ENCODE results near the gene CPEB4.

CPEB4 gene

GRCh38 chr5:173964506-173964905 lies 76.4 kb downstream of the CPEB4 start:
- no peak for TF ChIP-seq CTCF (IDR thresholded peaks at IDR 0.05)

GRCh38 chr5:173967241-173967640 lies 79.1 kb downstream of the CPEB4 start:
- no peaks in the 10 kb centered on the region for H3K27me3 ChIP-seq
- H3K9me3 ChIP-seq, result no peaks in the 10 kb centered on the region
- TF ChIP-seq CTCF (IDR thresholded peaks at IDR 0.05), result no peak
- no peaks in the 10 kb centered on the region for H3K4me1 ChIP-seq (ENCODE audit: control insufficient read depth in 1 of 2, insufficient read depth in 1 of 2, low read depth in 1 of 2, low read length in 1 of 2)
- no peak overlapping the region for H3K27ac ChIP-seq
- no peak overlapping the region for H3K4me3 ChIP-seq (ENCODE audit: low read depth in 1 of 2, low read length in 1 of 2)
- H3K36me3 ChIP-seq, result peaks cover 6% of the 10 kb centered on the region

More at GRCh38 chr5:173964506-173964905, 76.4 kb downstream of the CPEB4 start:
- Histone ChIP-seq H3K9me3 (no peaks in the 10 kb centered on the region), H3K36me3 (peaks cover 16% of the 10 kb centered on the region), H3K4me3 (ENCODE audit: low read depth in 1 of 2, low read length in 1 of 2) (no peak overlapping the region), H3K27ac (no peak overlapping the region), H3K27me3 (no peaks in the 10 kb centered on the region), H3K4me1 (ENCODE audit: control insufficient read depth in 1 of 2, insufficient read depth in 1 of 2, low read depth in 1 of 2, low read length in 1 of 2) (peaks cover 0 to 5% of the 10 kb centered on the region in 2 experiments)

DNA sequence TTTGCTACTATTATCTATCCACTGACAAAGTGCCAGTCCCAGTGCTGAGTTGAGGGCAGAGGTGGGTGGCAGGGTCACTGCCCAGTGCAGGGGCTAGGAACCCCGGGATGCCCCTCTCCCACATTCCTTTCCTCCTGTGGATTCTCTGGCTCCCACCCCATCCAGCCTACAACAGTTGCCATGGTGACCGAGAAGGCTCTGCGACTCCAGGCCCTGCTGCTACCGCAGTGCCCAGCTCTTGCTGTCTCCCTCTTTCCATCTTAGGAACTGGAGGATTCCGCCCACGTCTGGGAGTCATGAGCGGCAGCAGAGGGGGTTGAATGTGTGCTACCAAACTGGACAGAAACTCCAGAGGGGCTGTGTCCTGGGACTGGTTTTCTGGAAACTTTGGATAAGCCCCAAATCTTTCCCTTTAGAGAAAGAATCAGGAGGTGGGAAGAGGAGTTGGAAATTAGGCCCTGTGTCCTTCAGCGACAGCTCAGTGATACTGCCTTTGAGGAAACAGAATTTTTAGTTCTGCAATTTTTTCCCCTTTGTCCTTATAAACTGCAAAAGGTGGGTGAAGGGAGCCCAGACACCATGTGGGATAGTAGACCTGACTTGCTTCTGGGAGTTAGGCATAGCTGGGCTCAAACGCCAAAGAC lies 80.1 kb downstream of the CPEB4 start:
- H3K4me1 ChIP-seq (ENCODE audit: control insufficient read depth in 1 of 2, insufficient read depth in 1 of 2, low read depth in 1 of 2, low read length in 1 of 2), result peaks cover 7% of the 10 kb centered on the region in 2 experiments

GRCh38 chr5:173969167-173970049 lies 81.3 kb downstream of the CPEB4 start:
- H3K27me3 ChIP-seq, result peaks cover 12% of the 10 kb centered on the region
- no peak overlapping the region for H3K4me3 ChIP-seq (ENCODE audit: low read depth in 1 of 2, low read length in 1 of 2)
- no peaks in the 10 kb centered on the region for H3K9me3 ChIP-seq
- peaks cover 12% of the 10 kb centered on the region in 2 experiments for H3K4me1 ChIP-seq (ENCODE audit: control insufficient read depth in 1 of 2, insufficient read depth in 1 of 2, low read depth in 1 of 2, low read length in 1 of 2)
- H3K27ac ChIP-seq, result no peak overlapping the region
- H3K36me3 ChIP-seq, result no peaks in the 10 kb centered on the region
- TF ChIP-seq CTCF (IDR thresholded peaks at IDR 0.05), result no peak

More for the DNA sequence above, 80.1 kb downstream of the CPEB4 start:
- no peak for TF ChIP-seq CTCF (IDR thresholded peaks at IDR 0.05)
- Histone ChIP-seq H3K4me3 (ENCODE audit: low read depth in 1 of 2, low read length in 1 of 2) (no peak overlapping the region), H3K9me3 (no peaks in the 10 kb centered on the region), H3K36me3 (no peaks in the 10 kb centered on the region), H3K27me3 (peaks cover 1% of the 10 kb centered on the region), H3K27ac (no peak overlapping the region)

GRCh38 chr5:173970878-173971650 lies 82.9 kb downstream of the CPEB4 start:
- Histone ChIP-seq H3K4me1 (ENCODE audit: control insufficient read depth in 1 of 2, insufficient read depth in 1 of 2, low read depth in 1 of 2, low read length in 1 of 2) (peaks cover 12% of the 10 kb centered on the region in 2 experiments), H3K27me3 (peaks cover 18% of the 10 kb centered on the region), H3K27ac (no peak overlapping the region), H3K9me3 (no peaks in the 10 kb centered on the region), H3K4me3 (ENCODE audit: low read depth in 1 of 2, low read length in 1 of 2) (no peak overlapping the region), H3K36me3 (no peaks in the 10 kb centered on the region)
- no peak for TF ChIP-seq CTCF (IDR thresholded peaks at IDR 0.05)
